DMS153 (cell line): ENCODE measurements around the gene SUFU.
"Not testable (repeated sequence)": the region's sequence is repeated elsewhere in the genome, so short reads cannot be mapped to it uniquely, and the experiment has no call there.

Source experiments
- DNase-seq: peaks from one replicate; lab custom pipeline; 2025; lab: John Stamatoyannopoulos, UW

Gene SUFU

GRCh38 chr10:102652170-102652916 is 148.6 kb downstream of the SUFU start:
- DNase-seq, result no peak

GRCh38 chr10:102653060-102653459 is 149.3 kb downstream of the SUFU start:
- DNase-seq, result no peak

GRCh38 chr10:102654566-102654965 is 150.8 kb downstream of the SUFU start:
- DNase-seq, result no peak

- DNase-seq, result no peak
Observed at GRCh38 chr10:102654969-102655368, 151.2 kb downstream of the SUFU start.

- no peak for DNase-seq
Observed at GRCh38 chr10:102656026-102656425, 152.3 kb downstream of the SUFU start.

- no peak for DNase-seq
Observed at GRCh38 chr10:102656791-102657371, 153.1 kb downstream of the SUFU start.

GRCh38 chr10:102657451-102657850 is 153.7 kb downstream of the SUFU start:
- no peak for DNase-seq

GRCh38 chr10:102657984-102658724 is 154.4 kb downstream of the SUFU start:
- no peak for DNase-seq

GRCh38 chr10:102658802-102659201 is 155.0 kb downstream of the SUFU start:
- DNase-seq, result no peak

GRCh38 chr10:102660888-102661657 is 157.3 kb downstream of the SUFU start:
- DNase-seq, result no peak

GRCh38 chr10:102661658-102662028 is 157.9 kb downstream of the SUFU start:
- DNase-seq, result no peak

GRCh38 chr10:102665904-102666509 is 162.2 kb downstream of the SUFU start:
- no peak for DNase-seq

- not testable (repeated sequence) for DNase-seq
Observed at GRCh38 chr10:102667411-102667810, 163.6 kb downstream of the SUFU start.

- no peak for DNase-seq
Observed at GRCh38 chr10:102668326-102669107, 164.7 kb downstream of the SUFU start.

- no peak for DNase-seq
Observed at GRCh38 chr10:102669206-102670064, 165.7 kb downstream of the SUFU start.

GRCh38 chr10:102670065-102670670 is 166.4 kb downstream of the SUFU start:
- no peak for DNase-seq

- DNase-seq, result no peak
Observed at GRCh38 chr10:102670871-102671434, 167.2 kb downstream of the SUFU start.

- DNase-seq, result no peak
Observed at GRCh38 chr10:102673236-102673818, 169.6 kb downstream of the SUFU start.
